Measurements from ENCODE around the gene STIP1. TPM values are rescaled to one million over a fixed set of nuclear protein-coding genes. Genes with fewer than 3 reads are reported as not detected.

Gene STIP1
- total and polyA plus RNA-seq, 2 donors (not counting 3 experiments of a cell fraction or from before 2014, with no cell fraction given): 117 to 226 TPM

DNA sequence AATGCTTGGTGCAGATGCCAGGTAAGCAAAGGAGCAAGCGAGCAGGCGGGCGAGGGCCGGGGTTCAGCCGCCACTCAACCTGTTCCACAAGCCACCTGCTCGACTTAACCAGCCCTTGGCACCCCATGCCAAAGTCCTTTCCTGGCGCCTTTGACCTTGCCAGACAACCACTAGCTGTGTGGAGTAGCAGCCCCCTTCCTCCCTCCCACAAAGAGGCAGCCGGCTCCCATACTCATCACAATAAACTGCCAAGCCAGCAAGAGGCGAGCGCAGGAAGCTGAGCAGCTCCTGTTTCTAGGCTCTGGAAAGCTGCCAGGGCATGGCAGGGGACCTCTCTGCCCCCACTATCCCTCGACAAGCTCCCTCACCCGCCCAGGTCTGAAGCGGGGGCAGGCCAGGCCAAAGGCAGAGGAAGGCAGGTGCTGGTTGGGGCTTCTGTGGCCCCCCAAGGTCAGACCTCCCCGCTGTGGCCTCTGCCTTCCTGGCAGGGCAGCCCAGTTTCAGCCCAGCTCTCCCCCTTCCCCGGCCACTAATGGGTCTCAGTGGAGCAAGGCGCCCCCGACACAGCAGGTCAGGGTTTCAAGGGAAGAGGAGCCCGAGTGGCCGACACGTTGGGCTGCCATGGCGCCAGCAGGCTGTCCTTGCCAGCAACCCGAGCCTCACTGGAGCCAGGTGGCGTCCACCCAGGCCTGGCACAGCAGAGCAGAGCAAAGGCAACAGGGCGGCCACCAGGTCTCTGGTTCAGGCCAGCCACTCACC is 35.3 kb upstream of the STIP1 start:
- H3K9ac ChIP-seq (replicated peaks; ENCODE audit: extremely low read depth, insufficient read depth, low read length): no peak overlapping the region
- intact Hi-C loops (cut with micrococcal nuclease) (no loop called here), dilution Hi-C loops (cut with MboI; ENCODE audit: extremely low pct_ligation_motif_present, low sequenced_read_pairs) (no loop called here)
- no peaks in the 10 kb centered on the region for H3K4me1 ChIP-seq (ENCODE audit: control insufficient read depth, extremely low read depth, insufficient read depth, low read length)
- BruUV-seq (replicated peaks): no TSS peak
- H3K79me2 ChIP-seq (ENCODE audit: control insufficient read depth, insufficient read depth, low read length): no peaks in the 10 kb centered on the region
- H3K4me3 ChIP-seq (replicated peaks in 1 of 3; ENCODE audit: insufficient read depth in 1 of 3, low read depth in 1 of 3, low read length in 3 of 3): no peak overlapping the region
- no peak for FAIRE-seq
- ChIA-PET POLR2A (no interaction called here), CTCF (interaction anchor here (0.9 to 5.0 kb wide), 9 partner anchors 15 to 671 kb away, joined by 3 to 162 read pairs (median 4); no protein-coding TSS in a partner anchor)
- H3K27me3 ChIP-seq (ENCODE audit: control insufficient read depth in 2 of 2, insufficient read depth in 2 of 2, low read length in 2 of 2): no peaks in the 10 kb centered on the region
- no peak overlapping the region for H3K27ac ChIP-seq (ENCODE audit: insufficient read depth, low read depth, low read length)
- no peak for DNase-seq (ENCODE audit: low read depth, low spot score)
- TF ChIP-seq MYC (IDR thresholded peaks at IDR 0.05; ENCODE audit: low read depth, low read length) (no peak), JUN (IDR thresholded peaks at IDR 0.05; ENCODE audit: borderline replicate concordance, insufficient read depth, insufficient read length, low read depth) (no peak)
- H3K4me2 ChIP-seq (ENCODE audit: insufficient read depth, low read length): no peak overlapping the region
- H2AFZ ChIP-seq (ENCODE audit: low read depth, low read length): no peak overlapping the region
- no peaks in the 10 kb centered on the region for H3K9me1 ChIP-seq (replicated peaks; ENCODE audit: control insufficient read depth, extremely low read depth, insufficient read depth, low read length)
- H3K36me3 ChIP-seq (ENCODE audit: control insufficient read depth in 2 of 2, extremely low read depth in 1 of 2, insufficient read depth in 2 of 2, low read length in 2 of 2): no peaks in the 10 kb centered on the region
- H3K9me3 ChIP-seq (replicated peaks; ENCODE audit: control insufficient read depth, insufficient read depth, low read length): no peaks in the 10 kb centered on the region
- H4K20me1 ChIP-seq (replicated peaks; ENCODE audit: control insufficient read depth, extremely low read depth, insufficient read depth, low read length): no peaks in the 10 kb centered on the region

DNA sequence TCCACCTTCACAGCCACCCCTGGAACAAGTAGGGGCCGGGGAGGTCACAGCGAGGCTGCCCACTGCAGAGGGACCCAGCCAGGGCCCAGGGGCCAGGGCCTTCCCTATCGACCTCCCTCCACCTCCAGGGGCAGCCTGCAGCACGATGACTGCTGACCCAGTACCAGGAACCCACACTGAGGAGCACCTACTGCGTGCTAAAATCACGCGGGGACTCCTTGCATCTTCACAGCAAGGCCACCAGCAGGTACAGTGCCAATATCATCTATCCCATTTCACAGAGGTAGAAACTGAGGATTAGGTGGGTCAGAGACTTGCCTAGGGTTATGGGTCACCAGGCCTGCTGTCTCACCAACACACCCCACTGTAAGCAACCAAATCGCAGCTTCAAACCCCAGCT is 34.6 kb upstream of the STIP1 start:
- TF ChIP-seq POLR2AphosphoS5 (IDR thresholded peaks at IDR 0.05; ENCODE audit: insufficient read depth, low read depth, low read length) (no peak), JUN (IDR thresholded peaks at IDR 0.05; ENCODE audit: borderline replicate concordance, insufficient read depth, insufficient read length, low read depth) (no peak), MYC (IDR thresholded peaks at IDR 0.05; ENCODE audit: low read depth, low read length) (no peak), FOS (IDR thresholded peaks at IDR 0.05; ENCODE audit: borderline replicate concordance, insufficient read depth, low read length) (no peak), GATA2 (IDR thresholded peaks at IDR 0.05; ENCODE audit: insufficient read depth, insufficient read length, low read depth, low read length) (no peak)
- BruUV-seq (replicated peaks): no TSS peak
- no peak overlapping the region for H3K4me2 ChIP-seq (ENCODE audit: insufficient read depth, low read length)
- H3K9me3 ChIP-seq (replicated peaks; ENCODE audit: control insufficient read depth, insufficient read depth, low read length): no peaks in the 10 kb centered on the region
- H3K27me3 ChIP-seq (ENCODE audit: control insufficient read depth in 2 of 2, insufficient read depth in 2 of 2, low read length in 2 of 2): no peaks in the 10 kb centered on the region
- H3K4me1 ChIP-seq (ENCODE audit: control insufficient read depth, extremely low read depth, insufficient read depth, low read length): no peaks in the 10 kb centered on the region
- H2AFZ ChIP-seq (ENCODE audit: low read depth, low read length): no peak overlapping the region
- intact Hi-C loops (cut with micrococcal nuclease) (no loop called here), dilution Hi-C loops (cut with MboI; ENCODE audit: extremely low pct_ligation_motif_present, low sequenced_read_pairs) (no loop called here)
- FAIRE-seq (no peak), DNase-seq (ENCODE audit: low read depth, low spot score) (no peak)
- no peak overlapping the region for H3K27ac ChIP-seq (ENCODE audit: insufficient read depth, low read depth, low read length)
- no peaks in the 10 kb centered on the region for H3K9me1 ChIP-seq (replicated peaks; ENCODE audit: control insufficient read depth, extremely low read depth, insufficient read depth, low read length)
- H3K4me3 ChIP-seq (replicated peaks in 1 of 3; ENCODE audit: insufficient read depth in 1 of 3, low read depth in 1 of 3, low read length in 3 of 3): no peak overlapping the region
- no peaks in the 10 kb centered on the region for H4K20me1 ChIP-seq (replicated peaks; ENCODE audit: control insufficient read depth, extremely low read depth, insufficient read depth, low read length)
- ChIA-PET CTCF (interaction anchor here (0.9 to 5.0 kb wide), 6 partner anchors 16 to 672 kb away, joined by 3 to 162 read pairs (median 3); no protein-coding TSS in a partner anchor), POLR2A (no interaction called here)
- H3K79me2 ChIP-seq (ENCODE audit: control insufficient read depth, insufficient read depth, low read length): no peaks in the 10 kb centered on the region
- H3K9ac ChIP-seq (replicated peaks; ENCODE audit: extremely low read depth, insufficient read depth, low read length): no peak overlapping the region
- no peaks in the 10 kb centered on the region for H3K36me3 ChIP-seq (ENCODE audit: control insufficient read depth in 2 of 2, extremely low read depth in 1 of 2, insufficient read depth in 2 of 2, low read length in 2 of 2)
